Middle frontal gyrus (tissue), 1 donor: ENCODE measurements around the gene NCBP2L.

Experiments
- DNase-seq: peaks from one replicate; pipeline ENCODE4 v3.0.0-alpha.2; 2015; ENCODE audit warnings: low spot score; ENCODE audit errors: extremely low spot score

NCBP2L gene

DNA sequence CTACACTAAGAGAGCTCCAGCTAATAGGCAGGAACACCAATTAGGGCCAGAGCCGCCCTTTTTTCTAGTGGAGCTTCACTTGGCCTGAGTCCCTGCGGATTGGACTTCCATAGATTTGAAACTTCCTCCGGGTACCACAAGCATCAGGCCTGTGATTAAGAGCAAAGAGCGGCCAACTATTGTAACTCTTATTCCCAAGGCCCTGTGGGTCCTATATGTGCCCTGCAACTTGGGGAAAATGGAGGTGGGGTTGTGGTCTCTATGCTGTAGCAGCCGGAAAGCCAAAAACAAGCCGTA is at the start of gene NCBP2L:
TSS of gene NCBP2L (plus strand) at position 198 of the 297 bp plus-strand sequence. CDS start 16,488 bp downstream, outside the sequence.
- DNase-seq, result no peak

DNA sequence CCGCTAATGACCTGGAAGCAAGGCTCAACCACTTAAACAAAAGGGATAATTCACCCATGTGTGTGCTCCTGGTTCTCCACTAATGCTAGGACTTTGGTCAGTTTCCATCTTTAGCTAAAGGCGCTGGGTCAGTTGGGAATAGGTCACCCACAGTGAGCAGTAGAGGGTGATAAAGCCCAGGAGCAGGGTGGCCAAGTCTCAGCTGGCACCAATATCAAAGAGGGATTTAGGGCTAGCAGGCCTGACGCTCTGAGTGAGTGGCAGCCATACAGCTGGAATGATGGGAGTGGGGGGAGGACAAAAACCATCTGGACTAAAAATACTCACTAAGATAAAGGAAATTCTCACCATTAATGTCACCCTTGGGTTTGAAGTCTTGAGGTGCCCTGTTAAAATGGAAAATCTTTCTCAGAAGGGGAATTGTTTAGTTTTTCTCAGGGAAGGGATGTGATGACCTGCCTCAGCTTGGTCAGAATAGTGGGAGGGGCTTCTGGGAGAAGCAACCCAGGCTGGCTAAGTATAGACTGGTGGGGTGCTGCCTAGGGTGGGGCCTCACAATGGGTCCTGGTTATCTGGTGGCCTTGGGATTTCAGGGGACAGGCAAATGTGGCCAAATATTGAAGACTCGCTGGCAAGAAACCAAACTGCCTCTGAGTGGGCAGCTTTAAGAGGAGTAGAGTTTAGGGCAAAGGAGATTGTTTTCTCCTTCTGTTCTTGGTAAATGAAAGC is 49.0 kb upstream of the NCBP2L start:
- DNase-seq, result no peak

- no peak for DNase-seq
Measured at GRCh38 chrX:107729558-107730297, 47.8 kb upstream of the NCBP2L start.

DNA sequence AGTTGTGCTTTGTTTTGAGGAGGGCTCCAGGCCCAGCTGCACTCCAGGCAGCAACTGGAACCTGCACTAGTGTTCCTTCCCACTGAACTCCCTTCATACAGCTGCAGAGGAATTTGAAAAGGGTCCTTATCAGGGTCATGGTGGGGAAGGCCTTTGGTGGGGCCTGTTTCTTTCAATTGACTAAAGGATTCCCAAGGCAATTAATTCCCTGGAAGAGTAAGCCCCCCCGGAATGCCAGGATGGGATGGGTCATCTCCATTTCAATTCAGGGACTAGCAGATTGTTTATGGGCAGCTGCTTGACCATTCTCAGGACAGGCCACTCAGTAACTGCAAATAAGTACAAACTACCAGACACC is 47.3 kb upstream of the NCBP2L start:
- DNase-seq, result no peak

DNA sequence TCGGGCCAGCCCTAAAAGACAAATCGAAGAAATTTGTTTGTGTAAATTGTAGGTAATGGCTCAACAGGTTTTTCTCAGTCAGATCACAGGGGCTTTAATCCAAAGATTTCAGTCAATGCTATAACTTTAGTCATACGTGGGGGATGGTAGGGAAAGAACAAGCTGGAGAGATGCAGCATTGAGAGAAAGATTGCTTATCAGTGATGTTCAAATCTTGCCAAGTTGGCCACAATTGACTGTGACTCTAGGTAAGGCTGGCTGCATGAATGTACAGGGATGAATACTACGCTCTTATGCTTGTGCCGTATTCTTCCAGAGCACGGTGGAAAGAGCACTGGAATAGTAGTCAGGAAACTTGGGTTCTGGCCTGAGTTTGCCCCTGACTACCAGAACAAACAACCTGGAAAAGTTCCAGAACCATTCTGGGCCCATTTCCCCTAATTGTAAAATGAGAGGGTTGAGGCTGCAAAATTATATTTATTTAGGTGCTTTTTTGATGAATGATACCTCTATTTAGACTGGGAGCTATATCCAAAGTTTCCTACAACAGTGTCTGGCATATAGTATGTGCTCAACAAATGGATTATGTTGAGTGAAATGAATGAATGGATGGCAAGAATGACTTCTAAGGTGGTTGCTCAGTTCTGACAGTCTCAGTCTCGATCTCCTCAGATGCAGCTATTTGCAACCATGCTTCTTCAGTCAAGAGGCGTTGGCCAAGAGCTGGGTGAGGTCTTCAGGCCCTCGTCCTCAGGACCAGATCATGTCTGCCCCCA is 46.4 kb upstream of the NCBP2L start:
- no peak for DNase-seq

DNA sequence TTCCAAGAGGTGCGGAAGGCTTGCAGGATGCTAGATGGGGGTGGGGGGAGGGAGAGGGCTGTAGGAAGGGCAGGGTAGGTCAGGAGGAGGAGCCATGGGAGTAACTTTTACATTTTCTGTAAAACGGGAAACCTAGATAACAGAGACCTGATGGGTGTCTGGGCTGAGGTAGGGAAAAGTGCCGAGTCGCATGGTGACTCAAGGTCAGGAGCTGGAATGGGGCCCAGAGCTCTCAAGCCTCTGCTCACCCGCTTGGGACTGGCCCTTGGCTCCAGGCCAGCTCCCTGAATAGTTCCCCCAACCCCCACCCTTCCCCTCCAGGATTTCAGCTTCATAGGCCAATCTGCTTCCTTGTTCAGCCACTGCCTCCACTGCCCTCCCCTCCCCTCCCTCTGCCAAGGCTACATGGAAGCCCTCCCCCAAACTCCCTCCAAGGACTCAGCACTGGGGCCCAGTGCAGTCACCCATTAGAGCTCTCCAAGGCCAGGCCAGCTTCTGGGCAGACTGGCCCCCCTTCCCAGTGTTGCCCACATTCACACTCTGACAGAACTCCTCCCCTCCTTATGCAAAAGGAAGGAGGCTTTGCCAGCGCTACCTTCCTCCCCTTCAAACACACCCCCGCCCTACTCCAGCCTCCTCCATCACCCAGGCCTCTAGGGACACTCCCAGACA is 45.6 kb upstream of the NCBP2L start:
- no peak for DNase-seq

DNA sequence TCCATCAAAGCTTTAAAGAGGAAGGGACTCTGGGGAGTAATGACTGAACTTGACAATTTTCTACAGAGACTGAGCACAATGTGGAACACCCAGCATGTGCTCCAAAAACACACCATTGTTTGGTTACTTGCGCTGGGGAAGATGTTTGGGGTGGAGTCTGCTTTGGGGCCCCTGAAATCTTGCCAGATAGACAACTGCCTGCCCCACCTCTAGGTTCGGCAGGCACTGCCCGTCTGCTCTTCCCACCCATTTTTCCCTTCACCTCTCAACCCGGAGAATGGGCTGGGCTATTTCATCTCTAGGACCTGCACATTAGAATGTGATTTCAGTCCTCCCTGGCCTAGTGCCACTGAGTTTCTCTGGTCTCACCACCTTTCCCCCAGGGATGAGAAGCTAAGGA is 43.8 kb upstream of the NCBP2L start:
- no peak for DNase-seq

DNA sequence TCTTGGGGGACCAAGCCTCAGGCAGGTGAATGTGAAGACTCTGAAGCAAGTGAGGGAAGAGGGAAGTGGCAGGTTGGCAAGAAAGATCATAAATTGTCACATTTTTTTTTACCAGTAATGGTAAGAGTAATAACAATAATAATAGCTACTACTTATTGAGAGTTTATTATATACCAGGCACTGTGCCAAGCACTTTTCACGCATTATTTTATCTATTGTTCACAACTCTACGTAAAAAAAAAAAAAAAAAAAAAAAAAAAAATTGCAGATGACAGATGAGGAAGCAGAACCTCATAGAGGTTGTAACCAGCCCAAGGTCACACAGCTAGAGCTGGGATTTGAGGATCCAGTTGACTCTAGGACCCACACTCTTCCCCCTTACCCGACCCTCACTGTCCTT is 42.9 kb upstream of the NCBP2L start:
- DNase-seq, result no peak

DNA sequence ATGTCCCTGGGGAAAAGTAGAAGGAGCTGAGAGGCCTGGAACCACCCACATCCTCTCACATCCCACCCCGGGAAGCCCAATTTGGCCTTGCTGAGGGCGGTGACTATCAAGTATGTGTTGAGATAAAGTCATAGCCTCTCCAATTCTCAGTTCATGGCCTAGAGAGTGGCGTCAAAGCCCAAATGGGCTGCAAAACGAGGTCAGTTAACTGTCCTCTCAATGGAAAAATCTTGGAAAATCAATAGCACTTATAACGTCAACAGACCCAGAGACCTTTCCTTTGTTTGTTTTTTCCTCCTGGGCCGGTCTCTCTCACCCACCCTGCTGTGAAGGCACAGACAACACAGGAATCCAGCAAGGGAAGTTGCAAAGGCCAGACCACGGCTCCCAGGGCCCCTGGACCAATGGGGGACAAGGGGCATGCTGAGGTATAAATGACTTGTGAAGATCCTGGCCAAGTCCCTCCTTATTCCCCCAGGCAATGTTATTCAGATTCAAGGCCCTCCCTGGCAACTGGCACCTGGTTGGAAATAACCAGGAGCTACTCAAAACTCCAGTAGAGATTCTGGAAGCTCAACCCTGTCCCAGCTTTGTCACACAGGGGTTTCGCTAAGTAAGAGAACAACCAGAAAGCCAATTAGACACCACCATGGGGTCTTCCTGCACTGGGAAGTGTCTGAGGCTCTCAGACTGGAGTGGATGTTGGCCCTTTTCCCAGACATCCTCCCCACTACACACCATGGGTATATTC is 40.6 kb upstream of the NCBP2L start:
- no peak for DNase-seq

DNA sequence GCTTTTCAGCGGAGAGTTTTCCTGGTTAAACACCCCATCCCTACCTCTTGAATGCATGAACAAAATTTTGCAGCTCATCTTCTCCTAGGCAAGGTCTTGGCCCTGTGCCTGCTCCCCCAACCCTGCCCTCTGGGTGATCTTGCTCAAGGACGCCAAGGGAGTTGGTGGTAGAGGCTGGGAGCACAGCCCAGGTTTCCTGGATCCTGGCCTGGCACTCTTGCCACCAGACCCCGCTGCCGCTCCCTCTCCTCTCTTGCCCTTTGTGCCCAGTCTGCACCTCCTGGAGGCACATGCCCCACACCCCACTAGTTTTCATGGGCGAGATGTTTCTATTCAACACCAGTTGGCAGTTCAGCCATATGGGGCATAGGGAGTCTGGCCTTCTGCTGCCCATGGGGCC is 39.3 kb upstream of the NCBP2L start:
- DNase-seq, result no peak

DNA sequence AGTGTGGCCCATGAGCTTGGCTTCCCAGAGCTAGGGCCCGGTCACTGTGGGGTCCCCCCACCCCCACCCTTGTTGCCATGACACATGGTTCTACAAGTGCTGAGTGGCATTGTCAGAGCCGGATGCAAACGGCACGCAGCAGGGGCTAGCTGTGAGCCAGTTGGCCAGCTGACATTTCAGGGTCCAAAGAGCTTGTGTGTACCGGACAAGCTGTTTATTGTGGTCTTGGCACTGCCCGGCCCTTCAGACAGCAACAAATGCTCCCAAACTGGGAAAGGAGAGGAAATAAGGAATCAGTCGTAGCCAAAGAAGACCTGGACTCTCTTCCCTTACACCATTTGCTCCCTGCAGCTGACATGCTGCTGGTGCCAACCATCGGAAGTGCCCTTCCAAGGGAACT is 38.8 kb upstream of the NCBP2L start:
- DNase-seq, result no peak

- DNase-seq, result no peak
Measured at GRCh38 chrX:107739541-107739940, 38.0 kb upstream of the NCBP2L start.

GRCh38 chrX:107741404-107741790 is 36.1 kb upstream of the NCBP2L start:
- DNase-seq, result no peak

DNA sequence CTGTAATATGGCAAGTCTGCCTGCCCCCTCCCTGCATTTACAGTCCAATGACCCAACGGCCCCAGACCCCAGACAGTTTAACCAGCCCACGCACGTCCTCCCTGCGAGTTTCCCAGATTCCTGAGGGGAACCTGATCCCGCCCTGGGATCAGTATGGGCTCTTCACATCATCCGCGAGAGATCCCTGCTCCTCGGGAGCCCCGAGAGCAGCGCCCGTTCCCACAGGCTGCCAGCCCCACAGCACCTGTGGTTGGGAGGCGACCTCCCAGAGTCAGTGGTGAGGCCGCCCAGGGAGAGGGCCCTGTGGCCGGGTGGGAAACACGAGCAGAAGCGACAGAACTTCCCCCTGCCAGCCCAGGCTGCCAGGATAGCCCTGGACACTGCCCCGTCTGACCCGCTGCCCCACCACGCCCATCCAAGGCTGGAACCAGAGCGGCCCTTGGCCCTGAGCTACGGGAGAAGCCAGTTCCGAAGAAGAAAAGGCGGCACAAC is 34.8 kb upstream of the NCBP2L start:
- DNase-seq, result no peak

- no peak for DNase-seq
Measured at GRCh38 chrX:107743995-107744394, 33.5 kb upstream of the NCBP2L start.

DNA sequence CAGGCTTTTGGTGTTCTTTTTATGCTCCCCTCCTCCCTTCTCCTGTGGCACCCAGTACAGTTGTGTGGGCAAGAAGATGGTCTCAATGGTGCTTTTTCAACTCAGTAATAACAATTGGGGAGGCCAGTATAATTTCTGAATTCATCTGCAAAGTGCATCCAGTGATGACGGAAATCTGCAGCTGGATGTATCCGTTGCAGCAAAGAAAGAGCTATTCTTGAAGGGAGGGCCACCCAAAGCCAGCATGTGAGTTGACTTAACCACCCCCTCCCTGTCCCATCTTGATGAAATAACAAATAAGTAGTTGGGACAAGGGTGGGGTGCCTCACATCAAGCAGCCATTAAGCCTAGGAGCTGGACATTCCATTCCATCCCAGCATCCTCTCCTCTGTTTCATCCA is 32.7 kb upstream of the NCBP2L start:
- DNase-seq, result peak; percentile 16

- no peak for DNase-seq
Measured at GRCh38 chrX:107747596-107748161, 29.9 kb upstream of the NCBP2L start.

DNA sequence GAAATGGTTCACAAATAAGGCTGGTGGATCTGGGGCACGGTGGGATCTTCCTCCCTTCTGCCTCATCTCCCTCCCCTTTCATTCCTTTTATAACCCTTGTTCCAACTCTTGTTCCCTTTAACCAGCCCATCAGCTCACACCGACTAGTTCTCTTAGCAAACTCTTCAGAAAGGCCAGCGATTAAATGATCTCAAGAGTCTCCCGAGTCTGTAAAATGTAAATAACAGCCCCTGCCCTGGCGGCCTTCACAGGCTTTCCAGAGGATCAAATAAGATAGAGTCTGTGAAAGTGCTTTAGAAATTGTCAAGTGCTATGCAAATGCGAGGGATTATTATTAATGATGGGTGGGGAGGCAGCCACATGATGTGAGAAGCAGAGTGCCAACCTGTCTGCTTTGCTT is 29.0 kb upstream of the NCBP2L start:
- DNase-seq, result no peak

- no peak for DNase-seq
Measured at GRCh38 chrX:107750263-107750662, 27.3 kb upstream of the NCBP2L start.

- DNase-seq, result no peak
Measured at GRCh38 chrX:107750861-107751445, 26.6 kb upstream of the NCBP2L start.
